ENCODE measurements around the gene TMPRSS3.

TMPRSS3 gene

GRCh38 chr21:42343963-42344510 lies 51.8 kb downstream of the TMPRSS3 start:
- no peak overlapping the region for H3K4me3 ChIP-seq (ENCODE audit: low read depth, low read length)
- TF ChIP-seq CTCF (IDR thresholded peaks at IDR 0.05; ENCODE audit: borderline replicate concordance, insufficient read depth, low read depth, low read length): no peak

DNA sequence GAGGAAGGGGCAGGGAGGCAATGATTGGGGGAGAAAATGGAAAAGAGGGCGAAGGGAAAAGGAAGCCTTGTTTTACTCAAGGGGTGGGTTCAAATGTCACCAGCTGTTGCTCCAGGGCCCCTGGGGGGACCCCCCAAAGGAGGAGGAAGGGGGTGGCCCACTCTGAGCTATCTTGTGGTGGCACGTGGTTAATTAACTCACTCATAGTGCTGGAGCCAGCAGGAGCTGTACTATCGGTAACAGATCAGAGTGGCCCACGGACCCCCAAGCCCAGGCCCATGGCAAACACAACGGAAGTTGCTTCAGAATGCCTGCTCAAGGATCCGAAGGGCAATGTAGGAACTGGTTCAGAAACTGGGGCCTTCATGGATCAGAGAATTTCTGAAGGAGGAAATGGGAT lies 52.3 kb downstream of the TMPRSS3 start:
- no peak for TF ChIP-seq CTCF (IDR thresholded peaks at IDR 0.05; ENCODE audit: borderline replicate concordance, insufficient read depth, low read depth, low read length)

DNA sequence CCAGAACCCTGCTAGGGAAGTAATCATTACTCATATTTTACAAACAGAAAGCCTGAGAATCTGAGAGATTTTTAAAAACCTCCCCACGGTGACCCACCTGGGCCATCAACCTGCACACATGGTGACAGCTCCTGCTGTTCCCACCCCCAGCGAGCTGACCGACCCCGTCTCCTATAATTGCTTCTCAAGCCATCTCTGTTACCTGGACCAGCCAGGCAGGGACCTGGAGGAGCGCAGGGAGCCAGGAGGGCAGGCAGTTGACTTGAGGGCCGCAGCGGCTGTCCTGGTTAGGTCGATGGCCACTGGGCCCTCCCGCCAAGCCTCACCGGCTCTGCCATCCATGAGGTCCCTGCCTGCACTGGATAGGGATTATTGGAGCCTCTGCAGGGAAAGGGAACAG lies 52.8 kb downstream of the TMPRSS3 start:
- H3K4me3 ChIP-seq (ENCODE audit: low read depth, low read length): no peak overlapping the region
- TF ChIP-seq CTCF (IDR thresholded peaks at IDR 0.05; ENCODE audit: borderline replicate concordance, insufficient read depth, low read depth, low read length): no peak

More for the DNA sequence above, 52.3 kb downstream of the TMPRSS3 start:
- H3K4me3 ChIP-seq (ENCODE audit: low read depth, low read length): no peak overlapping the region

DNA sequence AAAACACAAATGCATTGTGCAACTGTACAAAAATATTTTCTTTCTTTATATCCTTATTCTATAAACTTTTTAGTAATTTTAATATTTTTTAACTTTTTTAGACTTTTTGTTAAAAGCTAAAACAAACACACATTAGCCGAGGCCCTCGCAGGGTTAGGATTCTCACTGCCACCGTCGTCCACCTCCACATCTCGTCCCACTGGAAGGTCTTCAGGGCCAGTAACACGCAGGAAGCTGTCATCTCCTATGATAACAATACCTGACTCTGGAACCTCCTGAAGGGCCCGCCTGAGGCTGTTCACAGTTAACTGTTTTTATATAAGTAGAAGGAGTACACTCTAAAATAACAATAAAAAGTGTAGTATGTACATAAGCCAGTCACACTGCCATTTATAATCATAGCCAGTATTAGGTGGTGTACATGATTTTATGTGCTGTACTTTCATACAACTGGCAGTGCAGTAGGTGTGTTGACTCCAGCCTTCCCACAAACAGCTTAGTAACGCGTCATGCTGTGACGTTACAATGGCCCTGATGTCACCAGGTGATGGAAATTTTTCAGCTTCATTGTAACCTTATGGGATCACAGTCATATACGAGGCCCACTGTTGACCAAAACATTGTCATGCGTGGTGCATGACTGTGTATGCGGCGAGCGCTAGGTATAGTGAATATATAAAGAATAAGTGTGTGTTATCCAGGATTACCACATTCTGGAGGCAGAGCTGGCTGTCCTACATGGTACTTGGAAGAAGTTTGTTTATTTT lies 53.9 kb downstream of the TMPRSS3 start:
- TF ChIP-seq CTCF (IDR thresholded peaks at IDR 0.05; ENCODE audit: borderline replicate concordance, insufficient read depth, low read depth, low read length): no peak
- no peak overlapping the region for H3K4me3 ChIP-seq (ENCODE audit: low read depth, low read length)

DNA sequence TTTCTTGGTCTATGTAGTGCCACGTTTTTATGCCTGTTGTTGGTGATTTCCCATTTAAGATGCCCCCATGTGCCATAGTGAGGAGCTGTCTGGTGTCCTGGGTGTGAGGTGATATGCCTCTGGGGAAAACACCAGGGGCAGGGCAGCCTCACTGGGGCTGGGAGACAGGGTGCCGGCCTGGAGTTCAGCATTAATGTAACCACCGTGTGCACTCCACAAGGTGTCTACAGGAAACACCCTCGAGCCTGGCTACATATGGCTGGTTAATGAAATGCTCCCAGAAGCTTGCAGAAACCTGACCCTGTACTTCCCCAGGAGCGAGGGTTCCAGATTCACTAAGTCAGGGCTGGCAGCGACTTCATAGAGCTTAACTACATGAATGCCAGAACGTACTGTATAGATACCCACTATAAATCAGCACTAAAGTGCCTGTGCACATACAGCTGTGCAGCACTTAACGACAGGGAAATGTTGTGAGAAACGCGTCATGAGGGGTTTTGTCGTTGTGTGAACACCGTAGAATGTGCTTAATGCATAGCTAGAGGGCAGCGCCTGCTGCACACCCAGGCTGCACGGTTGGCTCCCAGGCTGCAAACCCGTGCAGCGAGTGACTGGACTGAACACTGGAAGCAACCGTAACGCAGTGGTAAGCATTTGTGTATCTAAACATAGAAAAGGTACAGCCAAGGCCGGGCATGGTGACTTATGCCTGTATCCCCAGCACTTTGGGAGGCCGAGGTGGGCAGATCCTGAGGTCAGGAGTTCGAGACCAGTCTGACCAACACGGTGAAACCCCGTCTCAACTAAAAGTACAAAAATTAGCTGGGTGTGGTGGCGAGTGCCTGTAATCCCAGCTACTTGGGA lies 55.4 kb downstream of the TMPRSS3 start:
- no peak overlapping the region for H3K4me3 ChIP-seq (ENCODE audit: low read depth, low read length)
- no peak for TF ChIP-seq CTCF (IDR thresholded peaks at IDR 0.05; ENCODE audit: borderline replicate concordance, insufficient read depth, low read depth, low read length)

DNA sequence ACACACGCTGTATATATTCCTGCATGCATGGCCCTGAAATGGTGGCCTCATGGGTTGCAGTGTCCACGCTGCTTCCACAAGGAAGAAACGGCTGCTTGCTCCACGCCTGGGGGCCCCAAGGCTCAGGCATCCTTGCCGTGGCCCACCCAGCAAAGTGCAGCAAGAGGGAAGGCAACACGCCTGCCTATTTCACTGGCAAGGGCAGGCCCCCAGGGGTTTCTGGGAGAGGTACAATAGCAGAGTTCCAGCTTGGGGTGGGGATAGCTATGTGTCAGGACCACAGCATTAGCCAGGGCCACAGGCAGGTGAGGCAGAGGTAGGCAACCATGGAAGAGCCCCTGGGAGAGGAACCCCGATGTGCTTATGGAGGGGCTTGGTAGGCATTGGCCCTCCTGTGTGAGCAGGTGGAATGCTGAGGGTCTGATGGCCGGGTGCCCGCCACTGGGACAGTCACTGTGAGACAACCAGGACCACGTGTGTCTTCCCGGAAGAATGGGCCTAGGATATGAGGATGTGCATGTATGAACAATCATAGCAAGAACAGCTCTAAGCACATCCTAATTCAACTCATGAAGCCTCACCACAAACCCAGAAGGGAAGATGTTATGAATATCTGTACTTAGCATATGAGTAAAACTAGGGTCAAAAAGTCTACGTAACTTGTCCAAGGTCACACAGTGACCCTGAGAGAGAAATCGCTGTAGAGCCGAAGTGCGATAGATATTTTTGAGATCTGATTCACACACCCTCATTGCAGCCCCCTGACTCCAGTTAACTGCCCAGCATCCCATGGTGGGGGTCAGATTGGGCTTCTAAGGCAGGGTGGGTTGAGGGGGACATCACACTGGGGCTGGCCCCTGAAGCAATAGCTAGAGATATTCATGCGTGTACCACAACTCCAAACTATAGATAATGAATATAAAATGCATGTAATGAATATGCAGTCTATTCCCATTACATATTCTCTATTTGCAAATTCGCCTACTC lies 56.8 kb downstream of the TMPRSS3 start:
- no peak overlapping the region for H3K4me3 ChIP-seq (ENCODE audit: low read depth, low read length)
- TF ChIP-seq CTCF (IDR thresholded peaks at IDR 0.05; ENCODE audit: borderline replicate concordance, insufficient read depth, low read depth, low read length): no peak
